T47D (cell line): ENCODE measurements around the gene GATAD2A.

Experiments
- DNase-seq, 2 experiments: peaks; one replicate each; pipeline versions ENCODE4 v3.0.0 to v3.0.0-alpha.2; 2011 to 2012; ENCODE audit warnings: low read depth in 1 of 2, low spot score in 1 of 2
- JUND ChIP-seq: IDR thresholded peaks from 2 replicates; pipeline ENCODE4 v1.6.1; 2012; ENCODE audit warnings: low read depth
- in situ Hi-C: cut with HindIII; loops from 2 replicates; pipeline ENCODE4 v1.10.0; 2016; ENCODE audit warnings: low sequenced_read_pairs, low pct_unique_long_range_greater_than_20kb

GATAD2A gene

GRCh38 chr19:19487950-19488874, 82.7 kb downstream of the GATAD2A start:
- in situ Hi-C loops = no loop called here
- no peak for DNase-seq
- TF ChIP-seq JUND = no peak

- in situ Hi-C loops = no loop called here
- no peak for TF ChIP-seq JUND
- peak in 1 of 2 experiments; percentile 76 for DNase-seq
Observed at GRCh38 chr19:19488875-19489690, 83.6 kb downstream of the GATAD2A start.

- no peak for DNase-seq
- TF ChIP-seq JUND = no peak
- in situ Hi-C loops = no loop called here
Observed at GRCh38 chr19:19489804-19490204, 84.3 kb downstream of the GATAD2A start.

- no peak for TF ChIP-seq JUND
- in situ Hi-C loops = no loop called here
- peak; percentile 69 to 76 for DNase-seq
Observed at GRCh38 chr19:19490214-19490968, 84.9 kb downstream of the GATAD2A start.

- in situ Hi-C loops = no loop called here
- no peak for DNase-seq
- no peak for TF ChIP-seq JUND
Observed at GRCh38 chr19:19491321-19492025, 86.0 kb downstream of the GATAD2A start.

- no peak for TF ChIP-seq JUND
- DNase-seq = no peak
- in situ Hi-C loops = no loop called here
Observed at GRCh38 chr19:19492026-19492610, 86.6 kb downstream of the GATAD2A start.

GRCh38 chr19:19493841-19494546, 88.5 kb downstream of the GATAD2A start:
- DNase-seq = no peak
- no peak for TF ChIP-seq JUND
- in situ Hi-C loops = no loop called here

- TF ChIP-seq JUND = no peak
- in situ Hi-C loops = no loop called here
- DNase-seq = no peak
Observed at GRCh38 chr19:19495614-19496603, 90.4 kb downstream of the GATAD2A start.

- no peak for DNase-seq
- no peak for TF ChIP-seq JUND
- in situ Hi-C loops = no loop called here
Observed at GRCh38 chr19:19498255-19498991, 92.9 kb downstream of the GATAD2A start.
